ENCODE measurements around the gene HPCA. TPM values are rescaled to one million over a fixed set of nuclear protein-coding genes. Genes with fewer than 3 reads are reported as not detected.
"Not testable (repeated sequence)": the region's sequence is repeated elsewhere in the genome, so short reads cannot be mapped to it uniquely, and the experiment has no call there.

The HPCA gene
- total RNA-seq, 1 donor from 2014 or later: not detected

GRCh38 chr1:32902535-32902920 lies 16.2 kb downstream of the HPCA start:
- no peak for DNase-seq

DNA sequence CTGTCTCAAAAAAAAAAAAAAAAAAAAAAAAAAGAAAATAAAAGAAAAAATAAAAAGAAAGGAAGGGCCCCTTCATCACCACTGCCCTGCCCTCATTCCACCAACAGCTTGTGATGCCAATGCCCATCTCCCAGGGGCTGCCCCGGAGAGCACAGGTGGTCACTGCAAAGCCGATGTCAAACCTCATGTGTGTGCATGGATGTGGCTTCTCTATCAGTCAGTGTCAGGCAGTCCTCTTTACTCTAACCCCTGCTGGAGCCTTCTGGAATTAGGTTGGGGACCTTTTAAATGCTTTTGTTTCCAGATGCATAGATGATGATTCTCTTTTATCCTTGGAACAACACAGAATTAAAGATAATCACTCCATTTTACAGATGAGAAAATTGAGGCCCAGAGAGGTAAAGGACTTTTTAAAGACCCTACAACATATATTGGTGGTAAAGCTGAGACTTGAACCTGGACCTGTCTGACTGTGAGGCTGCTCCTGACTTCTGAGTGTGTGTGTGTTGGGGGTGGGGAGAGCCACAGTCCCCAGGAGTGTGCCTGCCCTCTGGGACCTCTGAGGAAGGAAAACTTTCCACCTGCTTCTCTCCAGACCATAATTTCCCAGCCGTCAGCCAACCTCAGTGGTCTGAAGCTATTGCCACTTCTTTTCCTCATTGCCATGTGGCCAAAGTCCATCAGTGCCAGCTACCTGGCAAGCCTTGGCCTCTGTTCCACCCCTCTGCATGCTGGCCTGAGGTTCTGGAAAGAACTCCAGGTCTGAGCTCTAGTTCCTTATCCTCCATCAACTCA lies 17.9 kb downstream of the HPCA start:
- DNase-seq: no peak

- no peak for DNase-seq
Measured at GRCh38 chr1:32904797-32905196, 18.5 kb downstream of the HPCA start.

DNA sequence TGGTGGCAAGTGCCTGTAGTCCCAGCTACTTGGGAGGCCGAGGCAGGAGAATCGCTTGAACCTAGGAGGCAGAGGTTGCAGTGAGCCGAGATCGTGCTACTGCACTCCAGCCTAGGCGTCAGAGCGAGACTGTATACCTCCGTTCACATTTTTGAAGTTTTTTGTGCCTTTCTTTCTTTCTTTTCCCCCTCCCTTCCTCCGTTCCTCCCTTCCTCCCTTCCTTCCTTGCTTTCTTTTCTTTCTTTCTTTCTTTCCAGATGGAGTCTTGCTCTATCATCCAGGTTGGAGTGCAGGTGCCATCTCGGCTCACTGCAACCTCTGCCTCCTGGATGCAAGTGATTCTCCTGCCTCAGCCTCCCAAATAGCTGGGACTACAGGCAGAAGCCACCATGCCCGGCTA lies 19.3 kb downstream of the HPCA start:
- DNase-seq: not testable (repeated sequence)

DNA sequence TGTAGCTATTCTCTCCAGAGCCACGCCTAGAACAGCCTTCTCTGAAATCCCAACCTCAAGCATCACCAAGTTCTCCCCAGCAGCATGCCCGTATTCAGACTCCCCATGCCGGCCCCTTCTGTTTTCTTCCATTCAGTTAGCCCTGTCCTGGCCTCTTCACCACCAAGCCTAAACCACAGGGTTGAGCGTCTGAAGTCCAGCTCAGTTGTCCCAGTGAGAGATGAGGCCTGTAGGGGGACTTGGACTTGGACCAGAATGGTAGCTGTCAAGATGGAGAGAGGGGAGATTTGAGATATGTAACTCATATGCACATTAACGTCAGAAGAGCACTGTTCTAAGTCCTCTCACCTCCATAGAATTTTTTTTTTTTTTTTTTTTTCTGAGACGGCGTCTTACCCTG lies 20.4 kb downstream of the HPCA start:
- DNase-seq: no peak

DNA sequence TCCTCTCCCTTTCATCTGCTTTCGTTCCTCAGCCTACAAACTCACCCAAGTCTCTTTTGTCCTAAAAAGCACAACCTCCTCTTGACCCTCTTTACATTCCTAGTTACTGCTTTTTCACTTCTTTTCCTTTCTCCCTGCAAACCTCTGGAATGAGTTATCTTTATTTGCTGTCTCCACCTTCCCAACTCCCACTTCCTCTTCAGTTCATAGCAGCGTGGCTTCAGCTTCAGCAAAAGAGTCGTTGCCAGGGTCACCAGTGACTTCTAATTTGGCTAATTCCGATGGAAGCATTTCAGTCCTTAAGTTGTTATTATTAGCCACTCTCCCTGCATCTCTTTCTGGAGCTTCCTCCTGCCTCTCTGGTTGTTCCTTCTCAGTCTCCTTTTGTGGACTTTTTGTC lies 21.1 kb downstream of the HPCA start:
- DNase-seq: no peak

DNA sequence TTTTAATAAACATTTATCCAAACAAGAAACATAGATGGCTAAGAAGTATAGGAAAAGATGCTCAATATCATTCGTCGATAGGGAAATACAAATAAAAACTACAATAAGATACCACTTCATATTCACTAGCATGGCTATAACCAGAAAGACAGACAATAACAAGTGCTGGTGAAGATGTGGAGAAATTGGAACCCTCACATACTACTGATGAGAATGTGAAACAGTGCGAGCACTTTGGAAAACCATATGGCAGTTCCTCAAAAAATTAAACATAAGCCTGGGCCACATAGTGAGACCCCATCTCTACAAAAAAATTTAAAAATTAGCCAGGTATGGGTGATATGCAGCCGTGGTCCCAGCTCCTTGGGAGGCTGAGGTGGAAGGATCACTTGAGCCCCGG lies 24.0 kb downstream of the HPCA start:
- DNase-seq: no peak

GRCh38 chr1:32915766-32916706 lies 29.7 kb downstream of the HPCA start:
- no peak for DNase-seq

GRCh38 chr1:32917521-32917920 lies 31.2 kb downstream of the HPCA start:
- DNase-seq: no peak

- DNase-seq: no peak
Measured at GRCh38 chr1:32918179-32918578, 31.9 kb downstream of the HPCA start.

DNA sequence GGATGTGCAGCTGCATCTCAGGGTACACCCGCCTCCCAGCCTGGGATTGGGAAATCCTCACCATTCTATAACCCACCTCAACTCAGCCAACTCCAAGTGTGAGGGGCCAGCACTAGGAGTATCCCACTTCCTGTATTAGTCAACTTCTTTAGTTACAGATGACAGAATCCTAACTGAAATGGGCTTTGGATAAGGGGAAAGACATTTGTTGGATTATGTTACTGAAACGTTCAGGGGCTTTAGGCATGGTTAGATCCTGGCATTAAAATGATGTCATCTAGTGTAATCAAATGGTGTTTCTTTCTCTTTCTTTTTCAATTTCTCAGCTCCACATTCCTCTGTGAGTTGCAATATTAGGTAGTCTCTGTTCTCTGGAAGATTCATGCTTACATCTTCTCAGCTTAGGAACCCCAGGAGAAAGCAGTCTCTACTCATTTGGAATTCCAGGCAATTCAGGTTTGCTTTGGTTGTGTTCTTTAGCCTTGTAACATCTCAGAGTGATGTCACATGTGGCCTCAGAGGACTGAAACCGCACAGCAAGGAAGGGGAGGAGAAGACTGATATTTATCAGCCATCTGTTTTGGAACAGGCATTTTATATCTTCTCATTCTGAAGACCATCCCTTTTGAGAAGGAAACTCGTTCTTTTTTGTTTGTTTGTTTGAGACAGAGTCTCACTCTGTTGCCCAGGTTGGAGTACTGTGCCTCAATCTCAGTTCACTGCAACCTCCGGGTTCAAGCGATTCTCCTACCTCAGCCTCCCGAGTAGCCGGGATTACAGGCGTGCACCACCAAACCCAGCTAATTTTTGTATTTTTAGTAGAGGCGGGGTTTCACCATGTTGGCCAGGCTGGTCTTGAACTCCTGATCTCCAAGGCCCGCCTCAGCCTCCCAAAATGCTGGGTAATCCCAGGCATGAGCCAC lies 33.8 kb downstream of the HPCA start:
- peak; percentile 7 for DNase-seq

GRCh38 chr1:32920833-32921232 lies 34.5 kb downstream of the HPCA start:
- DNase-seq: no peak

DNA sequence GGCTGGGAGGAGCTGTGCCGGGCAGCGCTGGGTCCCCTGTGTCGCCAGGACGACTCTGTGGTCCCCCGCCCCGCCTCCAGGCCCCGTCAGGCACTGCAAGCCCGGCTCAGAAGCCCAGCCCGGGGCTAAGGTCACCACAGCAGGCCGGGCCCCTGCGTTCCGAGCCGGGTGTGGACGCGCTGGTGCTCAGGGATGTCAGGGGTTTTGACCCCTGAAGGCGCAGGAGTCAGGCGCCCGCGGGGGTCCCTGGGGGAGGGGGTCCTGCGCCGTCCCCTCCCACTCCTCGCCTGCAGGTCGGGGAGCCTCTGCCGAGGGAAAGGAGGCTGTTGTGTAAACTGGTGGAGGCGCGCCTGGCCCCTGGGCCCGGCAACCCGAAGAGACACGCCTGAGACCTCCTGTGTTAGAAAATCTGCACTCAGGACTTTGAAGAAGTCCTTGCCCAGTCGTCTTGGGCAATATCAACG lies 38.6 kb downstream of the HPCA start:
- DNase-seq: no peak

DNA sequence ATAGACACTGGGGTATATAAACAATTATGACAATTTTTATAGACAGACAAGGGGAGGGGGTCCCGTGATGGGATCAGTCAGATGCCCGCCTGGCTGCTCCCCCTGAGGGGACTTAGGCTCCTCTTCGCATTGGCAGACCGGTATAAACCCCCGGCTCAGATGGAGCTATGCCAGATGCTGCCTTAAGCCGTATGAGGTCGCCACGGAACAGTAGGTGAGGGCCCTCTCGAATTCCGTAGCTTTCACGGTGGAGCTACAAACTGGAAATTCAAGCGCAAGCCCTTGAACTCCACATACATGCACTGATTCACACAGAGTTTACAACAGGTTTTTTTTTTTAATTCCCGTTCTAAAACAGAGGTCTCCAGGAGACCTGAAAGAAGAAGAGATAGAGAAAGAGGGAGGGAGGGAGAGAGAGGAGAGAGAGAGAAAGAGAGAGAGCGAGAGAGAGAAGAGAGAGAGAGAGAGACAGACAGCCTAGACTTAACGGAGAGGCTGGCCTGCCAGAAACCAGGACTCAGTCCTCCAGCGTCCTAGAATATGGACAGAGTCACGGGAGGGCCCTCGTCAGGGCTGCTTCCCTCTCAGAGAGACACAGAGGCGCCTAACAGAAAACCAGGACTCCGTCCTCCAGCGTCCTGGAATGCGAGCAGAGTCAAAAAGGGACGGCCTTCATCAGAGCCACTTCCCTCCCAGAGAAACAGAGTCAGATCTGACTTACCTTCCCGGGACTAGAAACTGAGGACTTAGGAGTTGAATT lies 39.3 kb downstream of the HPCA start:
- no peak for DNase-seq

GRCh38 chr1:32926562-32926961 lies 40.3 kb downstream of the HPCA start:
- no peak for DNase-seq

DNA sequence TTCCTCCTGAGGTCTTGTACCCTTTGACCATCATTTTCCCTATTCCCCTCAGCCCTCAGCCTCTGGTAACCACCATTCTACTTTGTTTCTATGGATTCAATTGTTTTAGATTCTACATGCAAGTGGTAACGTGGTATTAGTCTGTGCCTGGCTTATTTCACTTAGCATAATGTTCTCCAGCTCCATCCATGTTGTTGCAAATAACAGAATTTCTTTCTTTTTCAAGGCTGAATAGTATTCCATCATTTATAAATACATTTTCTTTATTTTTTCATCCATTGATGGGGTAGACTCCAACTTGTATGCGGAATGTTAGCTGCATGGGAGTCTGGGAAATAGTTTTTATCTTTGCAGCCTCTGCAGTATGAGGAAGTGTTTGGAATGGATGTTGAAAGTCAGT lies 41.1 kb downstream of the HPCA start:
- DNase-seq: no peak

DNA sequence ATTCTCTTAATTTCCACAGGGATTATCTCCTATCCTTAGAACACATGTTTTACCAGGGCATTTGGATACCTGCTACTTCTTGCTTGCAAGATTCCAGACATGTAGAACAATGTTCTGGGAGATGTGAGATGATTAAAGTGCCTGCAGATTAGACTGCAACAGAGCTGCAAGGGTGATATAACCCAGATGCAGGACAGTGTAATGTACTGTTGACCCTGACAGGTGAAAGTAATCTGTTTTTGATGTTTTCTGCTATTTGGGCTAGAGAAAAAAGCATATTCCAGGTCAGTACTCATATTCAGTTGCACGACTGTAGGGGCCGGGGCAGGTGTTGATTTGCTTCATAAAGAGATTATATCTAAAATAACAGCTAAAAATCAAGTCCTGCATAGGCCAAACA lies 42.0 kb downstream of the HPCA start:
- no peak for DNase-seq

DNA sequence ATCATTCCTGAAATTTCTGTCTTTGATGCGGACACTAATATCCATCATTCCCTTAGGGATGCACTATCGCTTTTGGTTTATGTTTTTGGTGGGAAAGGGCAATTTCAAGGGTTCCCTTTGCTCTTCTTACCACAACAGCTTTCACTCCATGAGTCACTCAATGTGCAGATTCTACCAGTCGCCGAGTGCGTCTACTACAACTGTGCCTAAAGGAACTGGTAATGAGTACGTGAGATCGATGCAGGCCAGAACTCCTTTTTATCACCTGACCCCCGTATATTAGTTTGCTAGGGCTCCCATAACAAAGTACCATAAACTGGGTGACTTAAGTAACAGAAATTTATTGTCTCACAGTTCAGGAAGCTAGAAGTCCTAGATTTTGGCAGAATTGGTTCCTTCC lies 42.4 kb downstream of the HPCA start:
- DNase-seq: no peak

- DNase-seq: no peak
Measured at GRCh38 chr1:32929366-32929765, 43.1 kb downstream of the HPCA start.

DNA sequence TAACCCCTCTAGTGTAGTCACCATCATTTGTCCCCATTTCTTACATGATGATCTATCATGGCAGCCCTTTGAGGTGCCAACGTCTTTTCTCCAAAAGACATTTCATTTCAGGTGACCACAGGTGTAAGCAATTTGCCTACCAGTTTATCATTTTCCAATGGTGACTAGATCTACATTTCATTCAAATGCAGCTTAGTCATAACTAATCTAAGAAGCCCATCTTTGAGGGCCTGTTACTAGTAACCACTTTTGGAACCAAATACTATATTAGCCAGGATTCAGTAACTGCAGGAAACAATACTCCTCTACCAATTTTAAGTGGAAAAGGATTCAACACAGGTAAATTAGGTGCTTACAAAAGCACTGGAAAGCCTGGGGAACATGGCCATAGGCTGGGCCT lies 45.5 kb downstream of the HPCA start:
- no peak for DNase-seq

GRCh38 chr1:32933742-32934322 lies 47.5 kb downstream of the HPCA start:
- no peak for DNase-seq

All from skin of body (tissue), 2 donors.